Spleen (tissue), 11 donors: ENCODE data around the gene STK38. TPM values are rescaled to one million over a fixed set of nuclear protein-coding genes. Genes with fewer than 3 reads are reported as not detected.

Source experiments
- DNase-seq: peaks from one replicate; pipeline ENCODE4 v3.0.0-alpha.2; 2020
- H3K27ac ChIP-seq, 8 donors: fragments of 200-600 bp; sonication (generic) in 7 of 8; 1 replicate in 4 of 8; 2 replicates in 4 of 8; pipeline versions ENCODE4 v1.5.0 to v1.8.0; 2016 to 2021; ENCODE audit warnings: inconsistent platforms in 4 of 8, mild to moderate bottlenecking in 4 of 8, moderate library complexity in 1 of 8
- H3K27me3 ChIP-seq, 7 donors: fragments of 200-600 bp; sonication (generic) in 6 of 7; replicated peaks in 1 of 7; 1 replicate in 4 of 7; 2 replicates in 3 of 7; pipeline versions ENCODE4 v1.5.0 to v1.8.0; 2016 to 2021; ENCODE audit warnings: inconsistent platforms in 3 of 7, mild to moderate bottlenecking in 1 of 7
- H3K36me3 ChIP-seq, 6 donors: fragments of 200-600 bp; sonication (generic) in 5 of 6; 1 replicate in 4 of 6; 2 replicates in 2 of 6; pipeline versions ENCODE4 v1.5.0 to v1.8.0; 2016 to 2021; ENCODE audit warnings: inconsistent platforms in 2 of 6
- H3K4me1 ChIP-seq, 6 donors: fragments of 200-600 bp; sonication (generic) in 5 of 6; 1 replicate in 3 of 6; 2 replicates in 3 of 6; pipeline versions ENCODE4 v1.5.0 to v1.8.0; 2016 to 2021; ENCODE audit warnings: inconsistent platforms in 3 of 6
- H3K4me3 ChIP-seq, 8 donors: fragments of 200-600 bp; sonication (generic) in 7 of 8; 1 replicate in 4 of 8; 2 replicates in 4 of 8; pipeline versions ENCODE4 v1.5.0 to v1.8.0; 2016 to 2021; ENCODE audit warnings: inconsistent platforms in 4 of 8, mild to moderate bottlenecking in 4 of 8, moderate library complexity in 2 of 8
- H3K9me3 ChIP-seq, 8 donors: fragments of 200-600 bp; sonication (generic) in 7 of 8; 1 replicate in 4 of 8; 2 replicates in 4 of 8; pipeline versions ENCODE4 v1.5.0 to v1.8.0; 2016 to 2021; ENCODE audit warnings: inconsistent platforms in 4 of 8
- CTCF ChIP-seq, 11 experiments: fragments of 200-600 bp in 7 of 11; fragments of 450-650 bp in 4 of 11; sonication (generic) in 4 of 11; IDR thresholded peaks in 8 of 11; conservative IDR thresholded peaks in 3 of 11; 1 replicate in 7 of 11; 2 replicates in 4 of 11; pipeline versions ENCODE4 v1.4.0 to v1.8.0; 2016 to 2021; ENCODE audit warnings: antibody characterized with exemption in 11 of 11, inconsistent platforms in 4 of 11, mild to moderate bottlenecking in 1 of 11
- POLR2A ChIP-seq, 3 donors: fragments of 450-650 bp; IDR thresholded peaks; one replicate each; pipeline ENCODE4 v1.5.1; 2017; ENCODE audit warnings: antibody characterized with exemption in 3 of 3, mild to moderate bottlenecking in 1 of 3
- POLR2AphosphoS5 ChIP-seq, 3 donors: sonication (generic); formaldehyde crosslinking; IDR thresholded peaks; one replicate each; pipeline ENCODE4 v1.5.1; 2017; ENCODE audit warnings: antibody characterized with exemption in 3 of 3
- WGBS, 5 donors: extraction: QIAGEN DNeasy Blood & Tissue Kit in 3 of 5; methylation state at CpG; one replicate each; pipeline versions ENCODE4 v1.1.5 to v1.1.7; 2013 to 2018; 5-methylcytosine and 5-hydroxymethylcytosine counted together
- intact Hi-C: fragments of 100-400 bp; cut with DNase I; formaldehyde crosslinking; loops from one replicate; pipeline ENCODE4 v1.15.0; 2023; ENCODE audit warnings: low total_unique reads
- polyA plus RNA-seq, 3 donors: library from polyadenylated mRNA; stranded (reverse); fragments of 200-250 nt; gene quantifications; one replicate each; pipeline ENCODE4 v1.2.1, GENCODE V29; 2013
- total RNA-seq, 7 donors: library from RNA; depleted of rRNA in 3 of 7; stranded (reverse); fragments of >200 nt in 3 of 7; fragmentation: NEBNext Ultra II Directional in 4 of 7; extraction: Animal tissue kit (Norgen Biotek cat#: 25700) in 4 of 7; gene quantifications; one replicate each; pipeline versions ENCODE4 v1.1.0 to v1.2.1, GENCODE V29; 2016 to 2021
- donor health status: healthy with polysubstance abuse.
- donor health status: DM: no; HTN: no; CAD: no; lungs with moderate emphysema.
- donor health status: DM: no; HTN: no; CAD: no.
- donor health status: Bipolar disorder and iron deficiency.
- donor health status: healthy.
- donor health status: DM: no; HTN: no; CAD: no.
- donor health status: DM: yes; HTN: yes; CAD: no.

The STK38 gene
- total and polyA plus RNA-seq, 10 donors = 16.4 to 51.8 (median 34.0) TPM

- Histone ChIP-seq H3K36me3 (peaks cover 0 to 98% (median 23%) of the 10 kb centered on the region in 6 donors), H3K4me1 (peaks cover 0 to 19% (median 6%) of the 10 kb centered on the region in 6 donors), H3K27ac (no peak overlapping the region), H3K4me3 (no peak overlapping the region), H3K9me3 (no peaks in the 10 kb centered on the region), H3K27me3 (no peaks in the 10 kb centered on the region)
- intact Hi-C loops = no loop called here
- whole genome bisulfite sequencing, 5 donors = 73 to 97% (median 88%) methylated on average over 1 of the region's 1 CpG
- no peak for DNase-seq
- no peak for TF ChIP-seq POLR2A (IDR thresholded peaks at IDR 0.05)
- TF ChIP-seq POLR2AphosphoS5 (IDR thresholded peaks at IDR 0.05) = no peak
- no peak for TF ChIP-seq CTCF (IDR thresholded peaks at IDR 0.05 in 8 of 11, conservative IDR thresholded peaks at IDR 0.05 in 3 of 11)
These were observed 14.0 kb downstream of the STK38 start for GRCh38 chr6:36533321-36533720.

- peaks cover 0 to 97% (median 44%) of the 10 kb centered on the region in 6 donors for H3K36me3 ChIP-seq
- peak overlapping the region in 2 of 8 donors; percentile 19 to 45 for H3K27ac ChIP-seq
- WGBS, 5 donors = 61 to 84% (median 71%) methylated on average over 2 of the region's 2 CpGs
- DNase-seq = no peak
- TF ChIP-seq CTCF (IDR thresholded peaks at IDR 0.05 in 8 of 11, conservative IDR thresholded peaks at IDR 0.05 in 3 of 11) = no peak
- TF ChIP-seq POLR2AphosphoS5 (IDR thresholded peaks at IDR 0.05) = no peak
- TF ChIP-seq POLR2A (IDR thresholded peaks at IDR 0.05) = no peak
- intact Hi-C loops = no loop called here
- peaks cover 0 to 32% (median 16%) of the 10 kb centered on the region in 6 donors for H3K4me1 ChIP-seq
- H3K9me3 ChIP-seq = no peaks in the 10 kb centered on the region
- H3K4me3 ChIP-seq = no peak overlapping the region
- no peaks in the 10 kb centered on the region for H3K27me3 ChIP-seq
These were observed 21.2 kb downstream of the STK38 start for GRCh38 chr6:36526066-36526465.

- no peak for DNase-seq
- Histone ChIP-seq H3K36me3 (peaks cover 0 to 97% (median 51%) of the 10 kb centered on the region in 6 donors), H3K4me1 (peaks cover 0 to 32% (median 16%) of the 10 kb centered on the region in 6 donors), H3K4me3 (no peak overlapping the region), H3K9me3 (no peaks in the 10 kb centered on the region), H3K27ac (no peak overlapping the region), H3K27me3 (no peaks in the 10 kb centered on the region)
- intact Hi-C loops = no loop called here
- 52 to 91% (median 73%) methylated on average over 2 of the region's 2 CpGs for WGBS, 5 donors
- TF ChIP-seq POLR2AphosphoS5 (IDR thresholded peaks at IDR 0.05) (no peak), CTCF (IDR thresholded peaks at IDR 0.05 in 8 of 11, conservative IDR thresholded peaks at IDR 0.05 in 3 of 11) (no peak), POLR2A (IDR thresholded peaks at IDR 0.05) (no peak)
These were observed 21.9 kb downstream of the STK38 start for GRCh38 chr6:36525346-36525745.

GRCh38 chr6:36524871-36525270 lies 22.4 kb downstream of the STK38 start:
- no peak for DNase-seq
- 82 to 99% (median 93%) methylated on average over 5 of the region's 5 CpGs for WGBS, 5 donors
- no peak overlapping the region for H3K4me3 ChIP-seq
- intact Hi-C loops = no loop called here
- peaks cover 0 to 97% (median 55%) of the 10 kb centered on the region in 6 donors for H3K36me3 ChIP-seq
- H3K4me1 ChIP-seq = peaks cover 0 to 32% (median 16%) of the 10 kb centered on the region in 6 donors
- TF ChIP-seq POLR2AphosphoS5 (IDR thresholded peaks at IDR 0.05) (no peak), CTCF (IDR thresholded peaks at IDR 0.05 in 8 of 11, conservative IDR thresholded peaks at IDR 0.05 in 3 of 11) (no peak), POLR2A (IDR thresholded peaks at IDR 0.05) (no peak)
- no peaks in the 10 kb centered on the region for H3K9me3 ChIP-seq
- no peaks in the 10 kb centered on the region for H3K27me3 ChIP-seq
- no peak overlapping the region for H3K27ac ChIP-seq
